GM19099 (cell line): ENCODE results near the gene OR10D3.

ENCODE experiments used
- POLR2A ChIP-seq: IDR thresholded peaks from 3 replicates; pipeline ENCODE4 v1.6.1; 2011; ENCODE audit warnings: low read depth; ENCODE audit not compliant: insufficient read length; ENCODE audit errors: extremely low read depth

The OR10D3 gene

GRCh38 chr11:124179310-124179709 lies 3.8 kb upstream of the OR10D3 start:
- no peak for TF ChIP-seq POLR2A

GRCh38 chr11:124190298-124191139 lies 7.4 kb downstream of the OR10D3 start:
- TF ChIP-seq POLR2A, result no peak

- TF ChIP-seq POLR2A, result no peak
Observed at GRCh38 chr11:124193221-124194010, 10.3 kb downstream of the OR10D3 start.

GRCh38 chr11:124194293-124195188 lies 11.4 kb downstream of the OR10D3 start:
- TF ChIP-seq POLR2A, result no peak

- TF ChIP-seq POLR2A, result no peak
Observed at GRCh38 chr11:124195189-124195734, 12.1 kb downstream of the OR10D3 start.

GRCh38 chr11:124197999-124198398 lies 14.9 kb downstream of the OR10D3 start:
- TF ChIP-seq POLR2A, result no peak

GRCh38 chr11:124198897-124199296 lies 15.8 kb downstream of the OR10D3 start:
- TF ChIP-seq POLR2A, result no peak

GRCh38 chr11:124199702-124200101 lies 16.6 kb downstream of the OR10D3 start:
- TF ChIP-seq POLR2A, result no peak

GRCh38 chr11:124200671-124201070 lies 17.5 kb downstream of the OR10D3 start:
- TF ChIP-seq POLR2A, result no peak

GRCh38 chr11:124202951-124203350 lies 19.8 kb downstream of the OR10D3 start:
- no peak for TF ChIP-seq POLR2A

GRCh38 chr11:124204008-124204407 lies 20.9 kb downstream of the OR10D3 start:
- TF ChIP-seq POLR2A, result no peak

- no peak for TF ChIP-seq POLR2A
Observed at GRCh38 chr11:124207102-124207792, 24.1 kb downstream of the OR10D3 start.

GRCh38 chr11:124209824-124210357 lies 26.7 kb downstream of the OR10D3 start:
- no peak for TF ChIP-seq POLR2A

- no peak for TF ChIP-seq POLR2A
Observed at GRCh38 chr11:124210421-124210820, 27.3 kb downstream of the OR10D3 start.

- TF ChIP-seq POLR2A, result no peak
Observed at GRCh38 chr11:124211321-124211720, 28.2 kb downstream of the OR10D3 start.

GRCh38 chr11:124214027-124214426 lies 30.9 kb downstream of the OR10D3 start:
- no peak for TF ChIP-seq POLR2A
